ENCODE data around the gene MAMDC4.

GRCh38 chr9:136828474-136829140 lies 23.5 kb upstream of the MAMDC4 start:
- no peak for TF ChIP-seq CTCF (IDR thresholded peaks at IDR 0.05)
- no peak for TF ChIP-seq ZFX (IDR thresholded peaks at IDR 0.05; ENCODE audit: borderline replicate concordance)

Measured in 22Rv1 (cell line).